Measurements from ENCODE around the gene FXYD4. TPM values are rescaled to one million over a fixed set of nuclear protein-coding genes. Genes with fewer than 3 reads are reported as not detected.

FXYD4 gene
- total and polyA plus RNA-seq, 4 donors, result not detected

- 100% methylated on average over 1 of the region's 2 CpGs for WGBS (ENCODE audit: insufficient coverage)
- no peak overlapping the region for H3K27ac ChIP-seq (ENCODE audit: low read depth, low read length)
- no peak for DNase-seq (ENCODE audit: low read depth in 4 of 6, low spot score in 6 of 6)
- H3K36me3 ChIP-seq (ENCODE audit: control insufficient read depth, insufficient read depth, low read length), result peaks cover 13% of the 10 kb centered on the region
- no peak overlapping the region for H3K4me3 ChIP-seq (ENCODE audit: low read depth, low read length)
- H3K27me3 ChIP-seq (ENCODE audit: control insufficient read depth, insufficient read depth, low read length), result no peaks in the 10 kb centered on the region
- peaks cover 25% of the 10 kb centered on the region for H3K4me1 ChIP-seq (ENCODE audit: control insufficient read depth, insufficient read depth, low read length)
- no peaks in the 10 kb centered on the region for H3K9me3 ChIP-seq (ENCODE audit: control insufficient read depth, insufficient read depth, low read length)
Observed at GRCh38 chr10:43398939-43399319, 27.5 kb downstream of the FXYD4 start.

- Histone ChIP-seq H3K36me3 (ENCODE audit: control insufficient read depth, insufficient read depth, low read length) (peaks cover 14% of the 10 kb centered on the region), H3K4me1 (ENCODE audit: control insufficient read depth, insufficient read depth, low read length) (peaks cover 25% of the 10 kb centered on the region)
- no CpG with 5 or more reads among the region's 5 CpGs for WGBS (ENCODE audit: insufficient coverage)
Observed at GRCh38 chr10:43399320-43400310, 28.2 kb downstream of the FXYD4 start.

GRCh38 chr10:43401627-43402026, 30.2 kb downstream of the FXYD4 start:
- no CpG with 5 or more reads among the region's 2 CpGs for WGBS (ENCODE audit: insufficient coverage)

More at GRCh38 chr10:43399320-43400310, 28.2 kb downstream of the FXYD4 start:
- no peak for DNase-seq (ENCODE audit: low read depth in 4 of 6, low spot score in 6 of 6)
- Histone ChIP-seq H3K27me3 (ENCODE audit: control insufficient read depth, insufficient read depth, low read length) (no peaks in the 10 kb centered on the region), H3K9me3 (ENCODE audit: control insufficient read depth, insufficient read depth, low read length) (no peaks in the 10 kb centered on the region), H3K27ac (ENCODE audit: low read depth, low read length) (no peak overlapping the region), H3K4me3 (ENCODE audit: low read depth, low read length) (no peak overlapping the region)

GRCh38 chr10:43402176-43402575, 30.7 kb downstream of the FXYD4 start:
- Histone ChIP-seq H3K4me1 (ENCODE audit: control insufficient read depth, insufficient read depth, low read length) (peaks cover 27% of the 10 kb centered on the region), H3K36me3 (ENCODE audit: control insufficient read depth, insufficient read depth, low read length) (peaks cover 7% of the 10 kb centered on the region), H3K27me3 (ENCODE audit: control insufficient read depth, insufficient read depth, low read length) (no peaks in the 10 kb centered on the region), H3K27ac (ENCODE audit: low read depth, low read length) (no peak overlapping the region), H3K9me3 (ENCODE audit: control insufficient read depth, insufficient read depth, low read length) (no peaks in the 10 kb centered on the region), H3K4me3 (ENCODE audit: low read depth, low read length) (no peak overlapping the region)
- no peak for DNase-seq (ENCODE audit: low read depth in 4 of 6, low spot score in 6 of 6)
- 83% methylated on average over 2 of the region's 4 CpGs for WGBS (ENCODE audit: insufficient coverage)

More at GRCh38 chr10:43401627-43402026, 30.2 kb downstream of the FXYD4 start:
- no peak for DNase-seq (ENCODE audit: low read depth in 4 of 6, low spot score in 6 of 6)
- Histone ChIP-seq H3K27me3 (ENCODE audit: control insufficient read depth, insufficient read depth, low read length) (no peaks in the 10 kb centered on the region), H3K36me3 (ENCODE audit: control insufficient read depth, insufficient read depth, low read length) (peaks cover 7% of the 10 kb centered on the region), H3K27ac (ENCODE audit: low read depth, low read length) (no peak overlapping the region), H3K4me1 (ENCODE audit: control insufficient read depth, insufficient read depth, low read length) (peaks cover 26% of the 10 kb centered on the region), H3K9me3 (ENCODE audit: control insufficient read depth, insufficient read depth, low read length) (no peaks in the 10 kb centered on the region), H3K4me3 (ENCODE audit: low read depth, low read length) (no peak overlapping the region)

- Histone ChIP-seq H3K36me3 (ENCODE audit: control insufficient read depth, insufficient read depth, low read length) (peaks cover 7% of the 10 kb centered on the region), H3K4me1 (ENCODE audit: control insufficient read depth, insufficient read depth, low read length) (peaks cover 25% of the 10 kb centered on the region), H3K4me3 (ENCODE audit: low read depth, low read length) (no peak overlapping the region), H3K27me3 (ENCODE audit: control insufficient read depth, insufficient read depth, low read length) (no peaks in the 10 kb centered on the region), H3K27ac (ENCODE audit: low read depth, low read length) (no peak overlapping the region), H3K9me3 (ENCODE audit: control insufficient read depth, insufficient read depth, low read length) (no peaks in the 10 kb centered on the region)
- no peak for DNase-seq (ENCODE audit: low read depth in 4 of 6, low spot score in 6 of 6)
- WGBS (ENCODE audit: insufficient coverage), result 100% methylated on average over 1 of the region's 7 CpGs
Observed at GRCh38 chr10:43402880-43403452, 31.5 kb downstream of the FXYD4 start.

- Histone ChIP-seq H3K27ac (ENCODE audit: low read depth, low read length) (no peak overlapping the region), H3K36me3 (ENCODE audit: control insufficient read depth, insufficient read depth, low read length) (peaks cover 7% of the 10 kb centered on the region), H3K4me3 (ENCODE audit: low read depth, low read length) (no peak overlapping the region), H3K9me3 (ENCODE audit: control insufficient read depth, insufficient read depth, low read length) (no peaks in the 10 kb centered on the region), H3K4me1 (ENCODE audit: control insufficient read depth, insufficient read depth, low read length) (peaks cover 25% of the 10 kb centered on the region), H3K27me3 (ENCODE audit: control insufficient read depth, insufficient read depth, low read length) (no peaks in the 10 kb centered on the region)
- no peak for DNase-seq (ENCODE audit: low read depth in 4 of 6, low spot score in 6 of 6)
- WGBS (ENCODE audit: insufficient coverage), result 91% methylated on average over 3 of the region's 14 CpGs
Observed at GRCh38 chr10:43403911-43404703, 32.7 kb downstream of the FXYD4 start.

GRCh38 chr10:43404704-43405084, 33.3 kb downstream of the FXYD4 start:
- H3K27ac ChIP-seq (ENCODE audit: low read depth, low read length), result no peak overlapping the region
- no CpG with 5 or more reads among the region's 6 CpGs for WGBS (ENCODE audit: insufficient coverage)
- H3K4me1 ChIP-seq (ENCODE audit: control insufficient read depth, insufficient read depth, low read length), result peaks cover 30% of the 10 kb centered on the region

GRCh38 chr10:43407148-43407575, 35.7 kb downstream of the FXYD4 start:
- H3K4me1 ChIP-seq (ENCODE audit: control insufficient read depth, insufficient read depth, low read length), result peaks cover 30% of the 10 kb centered on the region
- H3K36me3 ChIP-seq (ENCODE audit: control insufficient read depth, insufficient read depth, low read length), result peaks cover 5% of the 10 kb centered on the region
- H3K9me3 ChIP-seq (ENCODE audit: control insufficient read depth, insufficient read depth, low read length), result no peaks in the 10 kb centered on the region
- H3K27ac ChIP-seq (ENCODE audit: low read depth, low read length), result peak overlapping the region; percentile 97
- no peaks in the 10 kb centered on the region for H3K27me3 ChIP-seq (ENCODE audit: control insufficient read depth, insufficient read depth, low read length)
- 0% methylated on average over 51 of the region's 59 CpGs for WGBS (ENCODE audit: insufficient coverage)
- DNase-seq (ENCODE audit: low read depth in 4 of 6, low spot score in 6 of 6), result peak in 3 of 6 donors; percentile 37 to 75 (median 48)
- H3K4me3 ChIP-seq (ENCODE audit: low read depth, low read length), result peak overlapping the region; percentile 73

More at GRCh38 chr10:43404704-43405084, 33.3 kb downstream of the FXYD4 start:
- Histone ChIP-seq H3K4me3 (ENCODE audit: low read depth, low read length) (no peak overlapping the region), H3K36me3 (ENCODE audit: control insufficient read depth, insufficient read depth, low read length) (peaks cover 7% of the 10 kb centered on the region), H3K9me3 (ENCODE audit: control insufficient read depth, insufficient read depth, low read length) (no peaks in the 10 kb centered on the region), H3K27me3 (ENCODE audit: control insufficient read depth, insufficient read depth, low read length) (no peaks in the 10 kb centered on the region)
- no peak for DNase-seq (ENCODE audit: low read depth in 4 of 6, low spot score in 6 of 6)

GRCh38 chr10:43407576-43408330, 36.3 kb downstream of the FXYD4 start:
- Histone ChIP-seq H3K27me3 (ENCODE audit: control insufficient read depth, insufficient read depth, low read length) (no peaks in the 10 kb centered on the region), H3K4me1 (ENCODE audit: control insufficient read depth, insufficient read depth, low read length) (peaks cover 30% of the 10 kb centered on the region), H3K9me3 (ENCODE audit: control insufficient read depth, insufficient read depth, low read length) (no peaks in the 10 kb centered on the region), H3K4me3 (ENCODE audit: low read depth, low read length) (peak overlapping the region; percentile 73), H3K36me3 (ENCODE audit: control insufficient read depth, insufficient read depth, low read length) (peaks cover 5% of the 10 kb centered on the region), H3K27ac (ENCODE audit: low read depth, low read length) (peak overlapping the region; percentile 97)
- under 1% methylated on average over 45 of the region's 56 CpGs for WGBS (ENCODE audit: insufficient coverage)
- DNase-seq (ENCODE audit: low read depth in 4 of 6, low spot score in 6 of 6), result peak in 3 of 6 donors; percentile 49 to 90 (median 78)
